ENCODE measurements around the gene ATP6AP2. TPM values are rescaled to one million over a fixed set of nuclear protein-coding genes. Genes with fewer than 3 reads are reported as not detected.
"Not testable (repeated sequence)": the region's sequence is repeated elsewhere in the genome, so short reads cannot be mapped to it uniquely, and the experiment has no call there.

ATP6AP2 gene
- total RNA-seq, 2 donors from 2014 or later, result 36.8 to 56.7 TPM

GRCh38 chrX:40579141-40579540 lies 1.6 kb upstream of the ATP6AP2 start:
- TF ChIP-seq POLR2A (IDR thresholded peaks at IDR 0.05), result no peak
- TF ChIP-seq CTCF (IDR thresholded peaks at IDR 0.05), result no peak
- peak overlapping the region in 1 of 4 donors; percentile 41 for H3K27ac ChIP-seq
- no peak for ATAC-seq

GRCh38 chrX:40579900-40580536 lies 752 bp upstream of the ATP6AP2 start:
- no peak for TF ChIP-seq POLR2A (IDR thresholded peaks at IDR 0.05)
- no peak for TF ChIP-seq CTCF (IDR thresholded peaks at IDR 0.05)
- H3K9me3 ChIP-seq, result no peaks in the 10 kb centered on the region
- no peak for ATAC-seq
- DNase-seq, result no peak
- H3K27me3 ChIP-seq, result no peaks in the 10 kb centered on the region
- peak overlapping the region; percentile 55 to 95 (median 78) for H3K27ac ChIP-seq
- peak overlapping the region; percentile 27 to 45 for H3K4me3 ChIP-seq
- intact Hi-C loops (cut with DNase I), result no loop called here
- 3 to 4% methylated on average over 10 to 12 of the region's 12 CpGs for WGBS, 2 donors
- H3K36me3 ChIP-seq (replicated peaks in 1 of 2; ENCODE audit: insufficient read depth in 1 of 2, low read depth in 2 of 2), result no peaks in the 10 kb centered on the region
- H3K4me1 ChIP-seq, result peaks cover 12% of the 10 kb centered on the region

More at GRCh38 chrX:40579141-40579540, 1.6 kb upstream of the ATP6AP2 start:
- Histone ChIP-seq H3K4me1 (peaks cover 12% of the 10 kb centered on the region), H3K36me3 (replicated peaks in 1 of 2; ENCODE audit: insufficient read depth in 1 of 2, low read depth in 2 of 2) (no peaks in the 10 kb centered on the region), H3K9me3 (no peaks in the 10 kb centered on the region), H3K4me3 (no peak overlapping the region), H3K27me3 (no peaks in the 10 kb centered on the region)
- 55 to 68% methylated on average over 3 of the region's 3 CpGs for WGBS, 2 donors
- no peak for DNase-seq
- intact Hi-C loops (cut with DNase I), result no loop called here

- DNase-seq (no peak), ATAC-seq (no peak)
- H3K36me3 ChIP-seq (replicated peaks in 1 of 2; ENCODE audit: insufficient read depth in 1 of 2, low read depth in 2 of 2), result no peaks in the 10 kb centered on the region
- intact Hi-C loops (cut with DNase I), result no loop called here
- H3K9me3 ChIP-seq, result no peaks in the 10 kb centered on the region
- WGBS, 2 donors, result 0% methylated on average over 3 to 11 of the region's 15 CpGs
- TF ChIP-seq CTCF (IDR thresholded peaks at IDR 0.05), result no peak
- TF ChIP-seq POLR2A (IDR thresholded peaks at IDR 0.05), result no peak
- H3K4me1 ChIP-seq, result peaks cover 12% of the 10 kb centered on the region
- peak overlapping the region; percentile 6 to 45 for H3K4me3 ChIP-seq
- H3K27ac ChIP-seq, result peak overlapping the region; percentile 56 to 95 (median 78)
- H3K27me3 ChIP-seq, result no peaks in the 10 kb centered on the region
Observed at GRCh38 chrX:40581336-40581920, 658 bp downstream of the ATP6AP2 start.

- H3K9me3 ChIP-seq; H3K27ac ChIP-seq; H3K36me3 ChIP-seq (replicated peaks in 1 of 2; ENCODE audit: insufficient read depth in 1 of 2, low read depth in 2 of 2); ATAC-seq; intact Hi-C loops (cut with DNase I); DNase-seq; H3K4me3 ChIP-seq; H3K27me3 ChIP-seq: not testable (repeated sequence)
- WGBS, 2 donors, result 78 to 85% methylated on average over 6 to 13 of the region's 13 CpGs
- peaks cover 12% of the 10 kb centered on the region for H3K4me1 ChIP-seq
Observed at GRCh38 chrX:40582178-40582577, 1.4 kb downstream of the ATP6AP2 start.

GRCh38 chrX:40582811-40583210 lies 2.0 kb downstream of the ATP6AP2 start:
- Histone ChIP-seq H3K27ac (no peak overlapping the region), H3K36me3 (replicated peaks in 1 of 2; ENCODE audit: insufficient read depth in 1 of 2, low read depth in 2 of 2) (no peaks in the 10 kb centered on the region), H3K27me3 (no peaks in the 10 kb centered on the region), H3K9me3 (no peaks in the 10 kb centered on the region), H3K4me3 (no peak overlapping the region), H3K4me1 (peaks cover 12% of the 10 kb centered on the region)
- no peak for ATAC-seq
- 58 to 81% methylated on average over 2 of the region's 2 CpGs for WGBS, 2 donors
- intact Hi-C loops (cut with DNase I), result no loop called here
- DNase-seq, result no peak
- no peak for TF ChIP-seq POLR2A (IDR thresholded peaks at IDR 0.05)

- not testable (repeated sequence) for H3K27ac ChIP-seq, ATAC-seq
- WGBS, 2 donors, result 25 to 29% methylated on average over 1 of the region's 1 CpG
Observed at GRCh38 chrX:40587623-40588022, 6.9 kb downstream of the ATP6AP2 start.

GRCh38 chrX:40589616-40590321 lies 9.0 kb downstream of the ATP6AP2 start:
- H3K9me3 ChIP-seq; DNase-seq; H3K27ac ChIP-seq; H3K27me3 ChIP-seq; H3K36me3 ChIP-seq (replicated peaks in 1 of 2; ENCODE audit: insufficient read depth in 1 of 2, low read depth in 2 of 2); H3K4me1 ChIP-seq; H3K4me3 ChIP-seq; intact Hi-C loops (cut with DNase I); ATAC-seq: not testable (repeated sequence)
- 94 to 97% methylated on average over 6 of the region's 6 CpGs for WGBS, 2 donors

More at GRCh38 chrX:40587623-40588022, 6.9 kb downstream of the ATP6AP2 start:
- H3K4me3 ChIP-seq; H3K9me3 ChIP-seq; DNase-seq; H3K36me3 ChIP-seq (replicated peaks in 1 of 2; ENCODE audit: insufficient read depth in 1 of 2, low read depth in 2 of 2); H3K4me1 ChIP-seq; H3K27me3 ChIP-seq; intact Hi-C loops (cut with DNase I): not testable (repeated sequence)
